Right lobe of liver (tissue), 6 donors: ENCODE results near the gene SLC37A2. TPM values are rescaled to one million over a fixed set of nuclear protein-coding genes. Genes with fewer than 3 reads are reported as not detected.

Experiments
- ATAC-seq, 4 donors: fragments of 200-7000 bp; cut with Tn5 transposase; one replicate each; pipeline ENCODE4 v1.9.1; 2020; ENCODE audit warnings: mild to moderate bottlenecking in 4 of 4, moderate library complexity in 4 of 4
- DNase-seq, 3 donors: peaks; one replicate each; pipeline ENCODE4 v3.0.0-alpha.2; 2020
- H3K27ac ChIP-seq, 3 donors: fragments of 200-600 bp; one replicate each; pipeline ENCODE4 v1.8.0; 2022
- H3K27me3 ChIP-seq, 2 donors: fragments of 200-600 bp; one replicate each; pipeline ENCODE4 v1.8.0; 2022
- H3K36me3 ChIP-seq, 4 donors: fragments of 200-600 bp; sonication (generic) in 1 of 4; one replicate each; pipeline versions ENCODE4 v1.5.1 to v1.8.0; 2017 to 2022; ENCODE audit warnings: control low read depth in 1 of 4
- H3K4me1 ChIP-seq, 4 donors: fragments of 200-600 bp; sonication (generic) in 1 of 4; one replicate each; pipeline versions ENCODE4 v1.5.1 to v1.8.0; 2017 to 2022; ENCODE audit warnings: control low read depth in 1 of 4
- H3K4me3 ChIP-seq, 3 donors: fragments of 200-600 bp; one replicate each; pipeline ENCODE4 v1.8.0; 2022
- H3K9me3 ChIP-seq, 4 donors: fragments of 200-600 bp; sonication (generic) in 1 of 4; one replicate each; pipeline versions ENCODE4 v1.5.1 to v1.8.0; 2017 to 2022; ENCODE audit warnings: control low read depth in 1 of 4
- CTCF ChIP-seq, 4 donors: fragments of 200-600 bp in 3 of 4; fragments of 450-650 bp in 1 of 4; IDR thresholded peaks; one replicate each; pipeline versions ENCODE4 v1.5.1 to v1.8.0; 2016 to 2022; ENCODE audit warnings: antibody characterized with exemption in 4 of 4, mild to moderate bottlenecking in 2 of 4
- WGBS: methylation state at CpG from one replicate; pipeline ENCODE4 v1.1.6; 2018; ENCODE audit warnings: low coverage, low lambda C conversion rate; ENCODE audit not compliant: insufficient coverage; ENCODE audit errors: missing lambda C conversion rate; 5-methylcytosine and 5-hydroxymethylcytosine counted together
- intact Hi-C, 2 donors: fragments of 100-400 bp; cut with DNase I; formaldehyde crosslinking; loops; one replicate each; pipeline versions ENCODE4 v1.11.2 to v1.14.1; 2022
- total RNA-seq, 6 experiments: library from RNA; depleted of rRNA in 2 of 6; stranded (reverse); fragments of >200 nt in 2 of 6; fragmentation: NEBNext Ultra II Directional in 3 of 6; extraction: Animal tissue kit (Norgen Biotek cat#: 25700) in 3 of 6; gene quantifications; one replicate each; pipeline versions ENCODE4 v1.1.0 to v1.2.4, GENCODE V29; 2016 to 2023
- donor health status: DM: no; HTN: yes; CAD: no.
- donor health status: DM: no; HTN: no; CAD: no.
- donor health status: DM: no; HTN: no; CAD: no.
- donor health status: DM: no; HTN: yes; CAD: no.
- donor health status: DM: no; HTN: yes; CAD: no.

SLC37A2 gene
- total RNA-seq, 6 experiments from 2014 or later = 3.4 to 14.2 (median 4.7) TPM

GRCh38 chr11:125139778-125140177, 76.7 kb downstream of the SLC37A2 start:
- H3K4me1 ChIP-seq = no peaks in the 10 kb centered on the region
- H3K27me3 ChIP-seq = no peaks in the 10 kb centered on the region
- no peaks in the 10 kb centered on the region for H3K9me3 ChIP-seq
- no peaks in the 10 kb centered on the region for H3K36me3 ChIP-seq
- intact Hi-C loops = loop anchor here in 1 of 2 donors (5.0 to 10.0 kb wide), 2 partner anchors 55 to 177 kb away; no protein-coding TSS in a partner anchor
- H3K27ac ChIP-seq = no peak overlapping the region
- TF ChIP-seq CTCF (IDR thresholded peaks at IDR 0.05) = no peak
- no peak for ATAC-seq
- DNase-seq = no peak
- WGBS = 55% methylated on average over 3 of the region's 3 CpGs
- H3K4me3 ChIP-seq = no peak overlapping the region

Other genes with a start within 250 kb of the SLC37A2 start
- gene ROBO3, start 197.9 kb upstream of the SLC37A2 start, total RNA-seq = 1 to 10 TPM in 5 of 6 experiments, under 1 TPM in 1; 0.80 to 3.6 (median 1.8) TPM
- 10 to 100 TPM in 3 of 6 experiments, 1 to 10 TPM in 3; 3.6 to 18.8 (median 9.0) TPM for gene ROBO4, start 165.4 kb upstream of the SLC37A2 start, total RNA-seq
- gene HEPN1, start 144.1 kb upstream of the SLC37A2 start, total RNA-seq = under 1 TPM in 1 of 6 experiments, not detected in 5; 0.18 TPM
- 10 to 100 TPM in 1 of 6 experiments, 1 to 10 TPM in 4, under 1 TPM in 1; 0.30 to 30.8 (median 2.3) TPM for gene HEPACAM, start 127.3 kb upstream of the SLC37A2 start, total RNA-seq
- gene CCDC15, start 109.1 kb upstream of the SLC37A2 start, total RNA-seq = 1 to 10 TPM in 2 of 6 experiments, under 1 TPM in 4; 0.57 to 1.8 (median 0.70) TPM
- gene TMEM218, start 48.3 kb downstream of the SLC37A2 start, total RNA-seq = 10 to 100 TPM in 4 of 6 experiments, 1 to 10 TPM in 2; 7.4 to 13.5 (median 10.5) TPM
- under 1 TPM; 0.09 to 0.31 (median 0.14) TPM for gene PKNOX2, start 101.4 kb downstream of the SLC37A2 start, total RNA-seq